ENCODE measurements around the gene GPR12. TPM values are rescaled to one million over a fixed set of nuclear protein-coding genes. Genes with fewer than 3 reads are reported as not detected.

Gene GPR12
- total RNA-seq (under 1 TPM in 1 of 5 donors, not detected in 4; 0.18 TPM), polyA plus RNA-seq (under 1 TPM in 2 of 3 donors, not detected in 1; 0.05 to 0.31 TPM)
- long read RNA-seq, donor 1 = 0 reads
- long read RNA-seq, donor 2 = 0 reads
- long read RNA-seq, donor 3 = 0 reads
- long read RNA-seq, donor 4 = 0 reads
- long read RNA-seq, donor 5 = 0 reads
- long read RNA-seq, donor 6 = 0 reads
- long read RNA-seq, donor 7 = 0 reads
- long read RNA-seq, donor 8 = 0 reads
- long read RNA-seq, donor 9 = 0 reads
- long read RNA-seq, donor 10 = 0 reads

GRCh38 chr13:26759907-26760831, at the start of gene GPR12:
GPR12 (minus strand) TSS chr13:26760786; CDS start chr13:26759827, 959 bp downstream.
- no peaks in the 10 kb centered on the region for H3K9me3 ChIP-seq
- no peaks in the 10 kb centered on the region for H3K36me3 ChIP-seq
- intact Hi-C loops (cut with DNase I; ENCODE audit: low total_unique reads) = no loop called here
- no peak within 1 kb of the TSS for H3K27ac ChIP-seq
- WGBS, 5 donors = 1 to 2% (median 1%) methylated on average over 31 to 87 of the region's 87 CpGs
- H3K4me3 ChIP-seq = peak within 1 kb of the TSS; percentile 37 to 48 (median 42)
- peaks cover 10 to 19% (median 13%) of the 10 kb centered on the region in 4 donors for H3K4me1 ChIP-seq
- DNase-seq = peak in 1 of 2 donors; percentile 58
- TF ChIP-seq, protein P1, sequence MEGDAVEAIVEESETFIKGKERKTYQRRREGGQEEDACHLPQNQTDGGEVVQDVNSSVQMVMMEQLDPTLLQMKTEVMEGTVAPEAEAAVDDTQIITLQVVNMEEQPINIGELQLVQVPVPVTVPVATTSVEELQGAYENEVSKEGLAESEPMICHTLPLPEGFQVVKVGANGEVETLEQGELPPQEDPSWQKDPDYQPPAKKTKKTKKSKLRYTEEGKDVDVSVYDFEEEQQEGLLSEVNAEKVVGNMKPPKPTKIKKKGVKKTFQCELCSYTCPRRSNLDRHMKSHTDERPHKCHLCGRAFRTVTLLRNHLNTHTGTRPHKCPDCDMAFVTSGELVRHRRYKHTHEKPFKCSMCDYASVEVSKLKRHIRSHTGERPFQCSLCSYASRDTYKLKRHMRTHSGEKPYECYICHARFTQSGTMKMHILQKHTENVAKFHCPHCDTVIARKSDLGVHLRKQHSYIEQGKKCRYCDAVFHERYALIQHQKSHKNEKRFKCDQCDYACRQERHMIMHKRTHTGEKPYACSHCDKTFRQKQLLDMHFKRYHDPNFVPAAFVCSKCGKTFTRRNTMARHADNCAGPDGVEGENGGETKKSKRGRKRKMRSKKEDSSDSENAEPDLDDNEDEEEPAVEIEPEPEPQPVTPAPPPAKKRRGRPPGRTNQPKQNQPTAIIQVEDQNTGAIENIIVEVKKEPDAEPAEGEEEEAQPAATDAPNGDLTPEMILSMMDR (IDR thresholded peaks at IDR 0.05) = no peak
- TF ChIP-seq POLR2AphosphoS5 (IDR thresholded peaks at IDR 0.05) = no peak
- peaks cover 6 to 81% (median 32%) of the 10 kb centered on the region in 3 donors for H3K27me3 ChIP-seq

GRCh38 chr13:26810095-26810494, 49.5 kb upstream of the GPR12 start:
- peaks cover 0 to 8% (median 0%) of the 10 kb centered on the region in 3 donors for H3K27me3 ChIP-seq
- H3K36me3 ChIP-seq = no peaks in the 10 kb centered on the region
- H3K4me1 ChIP-seq = no peaks in the 10 kb centered on the region
- TF ChIP-seq EP300 (IDR thresholded peaks at IDR 0.05) (no peak), POLR2AphosphoS5 (IDR thresholded peaks at IDR 0.05) (no peak), POLR2A (IDR thresholded peaks at IDR 0.05) (no peak)
- TF ChIP-seq, protein P1 (IDR thresholded peaks at IDR 0.05) = no peak
- DNase-seq = no peak
- intact Hi-C loops (cut with DNase I; ENCODE audit: low total_unique reads) = no loop called here
- no peak overlapping the region for H3K27ac ChIP-seq
- H3K4me3 ChIP-seq = no peak overlapping the region
- H3K9me3 ChIP-seq = no peaks in the 10 kb centered on the region
- WGBS, 5 donors = 21 to 36% (median 29%) methylated on average over 2 of the region's 2 CpGs

DNA sequence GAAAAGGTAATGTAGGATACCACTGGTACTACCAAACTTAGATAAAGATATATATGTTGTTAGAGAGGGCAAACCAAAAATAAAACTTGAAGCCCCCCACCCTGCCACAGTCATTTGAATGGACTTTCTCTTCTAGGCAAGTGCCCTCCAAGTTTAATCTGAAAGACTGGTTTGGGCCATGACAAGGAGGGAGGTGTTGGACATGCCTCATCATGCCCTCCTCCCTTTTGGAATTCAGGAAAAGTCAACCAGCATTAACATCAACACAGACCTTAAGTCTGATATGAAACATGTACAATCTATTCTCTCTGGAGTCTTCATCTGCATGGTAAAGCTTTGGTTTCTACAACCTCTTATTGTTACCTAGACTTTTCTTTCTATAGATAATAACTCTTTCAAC, 46.3 kb upstream of the GPR12 start:
- Histone ChIP-seq H3K27me3 (peaks cover 0 to 8% (median 5%) of the 10 kb centered on the region in 3 donors), H3K9me3 (peaks cover 0 to 17% (median 12%) of the 10 kb centered on the region in 4 donors), H3K27ac (no peak overlapping the region), H3K36me3 (no peaks in the 10 kb centered on the region), H3K4me3 (no peak overlapping the region), H3K4me1 (no peaks in the 10 kb centered on the region)
- intact Hi-C loops (cut with DNase I; ENCODE audit: low total_unique reads) = no loop called here
- no peak for DNase-seq
- no peak for TF ChIP-seq EP300 (IDR thresholded peaks at IDR 0.05)
- TF ChIP-seq POLR2A (IDR thresholded peaks at IDR 0.05) = no peak
- TF ChIP-seq, protein P1 (IDR thresholded peaks at IDR 0.05) = no peak
- no peak for TF ChIP-seq POLR2AphosphoS5 (IDR thresholded peaks at IDR 0.05)

DNA sequence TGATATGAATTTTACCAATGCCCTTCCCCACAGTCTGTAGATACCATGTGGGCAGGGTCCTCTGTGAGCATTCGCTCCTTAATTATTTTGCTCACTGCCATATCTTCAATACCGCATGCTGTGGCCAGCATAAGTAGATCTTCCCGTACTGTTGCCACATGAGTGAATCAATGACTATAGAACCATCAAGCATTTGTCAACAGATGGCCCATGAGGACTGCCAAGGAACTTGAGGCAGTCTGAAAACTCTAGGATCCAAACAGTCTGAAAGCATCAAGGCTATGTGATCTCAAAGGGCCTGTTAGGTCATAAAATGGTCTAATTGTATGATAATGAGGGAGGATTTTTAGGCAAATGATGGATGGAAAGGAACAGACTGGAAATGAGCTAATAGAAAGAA, 27.4 kb upstream of the GPR12 start:
- Histone ChIP-seq H3K36me3 (no peaks in the 10 kb centered on the region), H3K4me3 (no peak overlapping the region), H3K9me3 (peaks cover 0 to under 1% (median 0%) of the 10 kb centered on the region in 4 donors), H3K4me1 (peaks cover 0 to 10% (median 0%) of the 10 kb centered on the region in 4 donors), H3K27ac (no peak overlapping the region), H3K27me3 (peaks cover 0 to 44% (median 11%) of the 10 kb centered on the region in 3 donors)
- TF ChIP-seq EP300 (IDR thresholded peaks at IDR 0.05) (no peak), POLR2AphosphoS5 (IDR thresholded peaks at IDR 0.05) (no peak), POLR2A (IDR thresholded peaks at IDR 0.05) (no peak)
- TF ChIP-seq, protein P1 (IDR thresholded peaks at IDR 0.05) = no peak
- no peak for DNase-seq
- WGBS, 5 donors = 80 to 97% (median 91%) methylated on average over 3 of the region's 3 CpGs
- intact Hi-C loops (cut with DNase I; ENCODE audit: low total_unique reads) = no loop called here
